Coronary artery (tissue), 2 donors: ENCODE results near the gene FOSL1.

ENCODE experiments used
- DNase-seq: peaks from one replicate; pipeline ENCODE4 v3.0.0-alpha.2; 2017; ENCODE audit warnings: low spot score
- H3K27ac ChIP-seq, 2 donors: fragments of 200-600 bp; sonication (generic); one replicate each; pipeline ENCODE4 v1.5.1; 2016 to 2019
- H3K4me3 ChIP-seq: fragments of 200-600 bp; sonication (generic); 2 replicates; pipeline ENCODE4 v1.5.1; 2016; ENCODE audit warnings: mild to moderate bottlenecking, moderate library complexity
- CTCF ChIP-seq: fragments of 200-600 bp; sonication (generic); IDR thresholded peaks from one replicate; pipeline ENCODE4 v1.5.1; 2019; ENCODE audit warnings: antibody characterized with exemption

FOSL1 gene

DNA sequence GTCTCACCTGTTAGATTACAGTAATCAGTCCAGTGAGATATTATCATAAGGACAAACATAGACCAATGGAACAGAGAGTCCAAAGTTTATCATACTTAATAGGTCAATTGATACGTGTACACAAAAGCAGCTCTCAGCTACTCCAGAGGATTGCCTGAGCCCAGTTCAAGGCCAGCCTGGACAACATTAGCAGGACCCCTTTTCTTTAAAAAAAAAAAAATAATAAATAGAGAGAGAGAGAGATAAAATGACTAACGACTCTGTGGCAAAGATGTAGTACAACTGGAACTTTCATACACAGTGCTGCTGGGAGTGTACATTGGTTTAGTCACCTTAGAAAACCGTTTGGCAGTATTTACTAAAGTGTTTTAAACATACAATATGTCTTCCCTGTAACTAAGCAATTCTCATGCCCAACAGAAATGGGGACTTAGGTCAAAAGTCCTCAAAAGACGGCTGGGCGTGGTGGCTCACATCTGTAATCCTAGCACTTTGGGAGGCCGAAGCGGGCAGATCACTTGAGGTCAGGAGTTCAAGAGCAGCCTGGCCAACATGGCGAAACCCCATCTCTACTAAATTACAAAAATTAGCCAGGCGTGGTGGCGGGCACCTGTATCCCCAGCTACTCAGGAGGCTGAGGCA is 55.8 kb downstream of the FOSL1 start:
- Histone ChIP-seq H3K4me3 (no peak overlapping the region), H3K27ac (no peak overlapping the region)
- DNase-seq = no peak
- TF ChIP-seq CTCF = no peak

DNA sequence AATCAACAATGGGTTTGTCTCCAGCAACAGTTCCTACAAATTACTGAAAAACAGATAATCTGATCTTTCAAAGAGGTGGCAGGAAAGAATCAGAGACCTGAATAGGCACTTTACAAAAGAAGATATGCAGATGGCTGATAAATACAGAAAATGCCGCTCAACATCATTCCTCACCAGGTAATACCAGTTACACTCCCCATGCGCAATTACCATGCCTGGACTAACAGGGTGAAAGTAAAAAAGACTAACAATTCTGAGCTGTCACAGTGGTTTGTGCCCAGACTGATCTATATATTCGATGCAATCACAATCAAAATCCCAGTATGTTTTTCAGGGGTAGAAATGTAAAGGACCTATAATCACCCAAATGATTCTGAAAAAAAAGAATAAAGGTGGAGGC is 56.4 kb downstream of the FOSL1 start:
- Histone ChIP-seq H3K4me3 (no peak overlapping the region), H3K27ac (no peak overlapping the region)
- TF ChIP-seq CTCF = no peak
- DNase-seq = no peak

- DNase-seq = no peak
Observed at GRCh38 chr11:65842144-65842543, 58.0 kb downstream of the FOSL1 start.

More at GRCh38 chr11:65842144-65842543, 58.0 kb downstream of the FOSL1 start:
- Histone ChIP-seq H3K4me3 (no peak overlapping the region), H3K27ac (no peak overlapping the region)
- TF ChIP-seq CTCF = no peak
